HEK293T (cell line): ENCODE measurements around the gene NALF2.

Source experiments
- BHLHE40 ChIP-seq: fragments of 450-650 bp; IDR thresholded peaks from 2 replicates; pipeline ENCODE4 v1.6.1; 2016; ENCODE audit warnings: mild to moderate bottlenecking, moderate library complexity, borderline replicate concordance
- FOXM1 ChIP-seq: fragments of 450-650 bp; IDR thresholded peaks from 2 replicates; pipeline ENCODE4 v1.6.1; 2017; ENCODE audit warnings: mild to moderate bottlenecking, borderline replicate concordance
- HDGF ChIP-seq: fragments of 450-650 bp; IDR thresholded peaks from 2 replicates; pipeline ENCODE4 v1.6.1; 2017; ENCODE audit warnings: antibody characterized with exemption, borderline replicate concordance
- NFRKB ChIP-seq: fragments of 450-650 bp; IDR thresholded peaks from 2 replicates; pipeline ENCODE4 v1.6.1; 2016; ENCODE audit warnings: mild to moderate bottlenecking, moderate library complexity
- SUZ12 ChIP-seq: fragments of 450-650 bp; IDR thresholded peaks from 2 replicates; pipeline ENCODE4 v1.6.1; 2016; ENCODE audit warnings: mild to moderate bottlenecking
- ZNF384 ChIP-seq: fragments of 450-650 bp; IDR thresholded peaks from 2 replicates; pipeline ENCODE4 v1.6.1; 2016

DNA sequence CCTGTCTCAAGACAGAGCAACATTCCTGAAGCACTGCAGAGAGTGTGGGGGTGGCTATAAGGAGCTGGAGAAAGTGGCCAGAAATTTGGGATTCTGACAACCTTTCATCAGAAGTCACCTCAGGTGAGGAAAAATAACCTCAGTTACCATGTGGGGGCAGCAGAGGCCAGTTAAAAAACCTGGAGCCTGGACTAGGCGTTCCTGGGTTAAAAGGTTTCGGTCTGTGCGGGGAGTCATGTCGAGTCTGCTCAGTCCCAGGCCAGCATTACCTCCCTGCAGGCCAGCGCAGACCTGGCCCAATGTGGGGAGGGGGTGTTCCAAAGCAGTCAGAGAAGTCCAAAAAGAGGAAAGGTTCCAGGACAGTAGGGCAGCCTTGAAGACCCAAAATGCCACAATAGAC is 10.9 kb upstream of the NALF2 start:
- no peak for TF ChIP-seq NFRKB
- TF ChIP-seq FOXM1: no peak
- no peak for TF ChIP-seq HDGF
- TF ChIP-seq BHLHE40: no peak
- TF ChIP-seq SUZ12: no peak
- TF ChIP-seq ZNF384: no peak
